Stimulated activated CD8-positive, alpha-beta memory T cell treated with anti-CD3 and anti-CD28 coated beads, Interleukin-7, amount 100 ng/mL, for 24 hours (primary cell): Measurements from ENCODE around the gene ANXA5.
"Not testable (repeated sequence)": the region's sequence is repeated elsewhere in the genome, so short reads cannot be mapped to it uniquely, and the experiment has no call there.

Experiments
- DNase-seq: peaks from one replicate; pipeline ENCODE4 v3.0.0-alpha.2; 2020; ENCODE audit warnings: low read depth

The ANXA5 gene

GRCh38 chr4:121677524-121677923, 19.3 kb downstream of the ANXA5 start:
- no peak for DNase-seq

- DNase-seq: no peak
These were observed 20.3 kb downstream of the ANXA5 start for GRCh38 chr4:121676345-121677075.

DNA sequence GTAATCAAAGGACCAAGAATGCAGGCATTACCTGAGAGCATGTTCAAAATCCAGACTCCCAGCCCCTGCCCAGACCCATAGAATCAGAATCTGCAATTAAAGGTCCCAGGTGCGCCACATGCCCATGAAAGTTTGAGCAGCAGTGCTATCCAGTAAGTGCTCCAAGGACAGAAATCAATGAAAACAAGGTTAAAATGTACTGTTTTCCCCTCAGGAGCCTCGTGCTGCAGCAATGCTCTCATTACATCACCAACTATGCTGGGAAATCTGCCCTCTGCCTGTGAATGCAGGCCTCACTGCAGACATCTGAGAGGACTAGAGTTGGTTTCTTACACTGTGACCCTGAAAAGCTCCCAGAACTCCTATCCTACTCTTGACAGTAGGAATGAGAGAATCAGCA, 21.1 kb downstream of the ANXA5 start:
- DNase-seq: no peak

- DNase-seq: no peak
These were observed 22.1 kb downstream of the ANXA5 start for GRCh38 chr4:121674696-121675095.

GRCh38 chr4:121674191-121674590, 22.6 kb downstream of the ANXA5 start:
- no peak for DNase-seq

- DNase-seq: no peak
These were observed 27.6 kb downstream of the ANXA5 start for GRCh38 chr4:121669163-121669550.

- DNase-seq: no peak
These were observed 28.2 kb downstream of the ANXA5 start for GRCh38 chr4:121668368-121669162.

GRCh38 chr4:121666091-121666679, 30.6 kb downstream of the ANXA5 start:
- no peak for DNase-seq

DNA sequence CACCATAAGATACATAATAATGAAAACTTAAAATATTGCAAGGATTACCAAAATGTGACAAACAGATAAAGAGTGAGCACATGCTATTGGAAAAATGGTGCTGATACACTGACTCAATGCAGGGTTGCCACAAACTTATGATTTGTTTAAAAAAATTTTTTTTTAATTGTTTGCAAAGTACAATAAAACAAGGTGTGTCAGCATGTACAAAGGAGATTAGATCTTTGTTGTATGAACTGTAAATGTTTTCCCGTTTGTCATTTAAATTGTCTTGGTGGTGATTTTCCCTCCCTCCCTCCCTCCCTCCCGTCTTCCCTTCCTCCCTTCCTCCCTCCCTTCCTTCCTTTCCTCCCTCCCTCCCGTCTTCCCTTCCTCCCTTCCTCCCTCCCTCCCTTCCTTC, 31.4 kb downstream of the ANXA5 start:
- no peak for DNase-seq

GRCh38 chr4:121662225-121662624, 34.6 kb downstream of the ANXA5 start:
- DNase-seq: no peak

DNA sequence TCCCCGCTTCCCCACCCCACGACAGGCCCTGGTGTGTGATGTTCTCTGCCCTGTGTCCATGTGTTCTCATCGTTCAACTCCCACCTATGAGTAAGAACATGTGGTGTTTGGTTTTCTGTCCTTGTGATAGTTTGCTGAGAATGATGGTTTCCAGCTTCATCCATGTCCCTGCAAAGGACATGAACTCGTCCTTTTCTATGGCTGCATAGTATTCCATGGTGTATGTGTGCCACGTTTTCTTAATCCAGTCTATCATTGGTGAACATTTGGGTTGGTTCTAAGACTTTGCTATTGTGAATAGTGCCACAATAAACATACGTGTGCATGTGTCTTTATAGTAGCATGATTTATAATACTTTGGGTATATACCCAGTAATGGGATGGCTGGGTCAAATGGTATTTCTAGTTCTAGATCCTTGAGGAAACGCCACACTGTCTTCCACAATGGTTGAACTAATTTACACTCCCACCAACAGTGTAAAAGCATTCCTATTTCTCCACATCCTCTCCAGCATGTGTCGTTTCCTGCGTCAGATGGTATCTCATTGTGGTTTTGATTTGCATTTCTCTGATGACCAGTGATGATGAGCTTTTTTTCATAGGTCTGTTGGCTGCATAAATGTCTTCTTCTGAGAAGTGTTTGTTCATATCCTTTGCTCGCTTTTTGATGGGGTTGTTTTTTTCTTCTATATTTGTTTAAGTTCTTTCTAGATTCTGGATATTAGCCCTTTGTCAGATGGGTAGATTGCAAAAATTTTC, 36.4 kb downstream of the ANXA5 start:
- not testable (repeated sequence) for DNase-seq

GRCh38 chr4:121658125-121658524, 38.7 kb downstream of the ANXA5 start:
- no peak for DNase-seq

- DNase-seq: no peak
These were observed 40.5 kb downstream of the ANXA5 start for GRCh38 chr4:121656269-121656641.

DNA sequence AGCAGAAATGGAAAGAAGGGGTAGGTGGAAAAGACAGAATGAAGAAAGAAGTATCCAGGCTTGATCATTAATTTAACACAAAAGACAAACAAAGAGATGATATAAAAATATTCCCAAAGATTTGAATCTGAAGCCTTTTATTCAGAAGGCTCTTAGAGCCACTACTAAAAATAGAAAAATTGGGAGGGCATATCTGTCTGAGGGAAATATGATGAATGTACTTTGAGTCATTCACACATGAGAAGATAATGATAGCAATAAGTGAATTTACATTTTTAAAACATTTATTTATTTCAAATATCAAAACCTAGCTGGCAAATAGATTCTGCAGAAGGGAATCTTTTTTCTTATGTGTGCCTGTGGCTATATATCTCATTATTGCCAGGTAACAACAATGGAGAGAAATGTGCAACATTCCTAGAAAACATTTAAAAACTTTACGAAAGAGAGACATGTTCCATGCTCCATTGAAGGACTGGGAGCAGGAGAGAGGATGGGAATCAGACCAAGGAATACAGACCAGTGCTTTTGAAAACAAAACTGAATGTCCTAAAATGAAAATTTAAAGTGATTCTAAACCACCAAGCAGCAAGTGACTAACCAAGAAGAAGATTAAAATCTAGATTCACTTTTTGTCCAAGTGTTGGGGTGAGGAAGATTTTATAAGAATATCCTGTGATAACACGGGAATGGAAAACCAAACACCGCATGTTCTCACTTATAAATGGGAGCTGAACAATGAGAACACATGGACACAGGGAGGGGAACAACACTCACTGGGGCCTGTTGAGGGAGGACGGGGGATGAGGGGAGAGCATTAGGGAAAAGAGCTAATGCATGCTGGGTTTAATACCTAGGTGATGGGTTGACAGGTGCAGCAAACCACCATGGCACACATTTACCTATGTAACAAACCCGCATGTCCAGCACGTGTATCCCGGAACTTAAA, 41.2 kb downstream of the ANXA5 start:
- no peak for DNase-seq

DNA sequence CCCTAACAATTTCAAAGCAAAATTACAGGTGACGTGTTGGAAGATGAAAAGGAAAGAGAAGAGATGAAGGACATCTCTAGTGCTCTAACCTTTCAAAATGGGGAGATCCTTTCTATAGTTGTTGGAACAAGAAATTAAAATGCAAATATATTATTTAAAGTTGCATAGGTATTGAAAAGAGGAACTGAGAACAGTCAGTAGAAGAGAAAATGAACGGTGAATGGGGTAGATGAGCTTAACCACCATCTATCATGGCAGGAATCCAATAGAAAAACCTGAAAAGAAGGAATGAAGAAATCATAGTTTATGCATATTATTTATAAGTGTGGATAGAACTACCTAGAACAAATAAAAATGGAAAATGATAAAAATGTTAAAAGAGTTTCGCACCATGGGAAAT, 42.0 kb downstream of the ANXA5 start:
- DNase-seq: no peak

GRCh38 chr4:121653986-121654385, 42.8 kb downstream of the ANXA5 start:
- no peak for DNase-seq

- no peak for DNase-seq
These were observed 43.6 kb downstream of the ANXA5 start for GRCh38 chr4:121653214-121653613.

GRCh38 chr4:121651597-121651996, 45.2 kb downstream of the ANXA5 start:
- no peak for DNase-seq

DNA sequence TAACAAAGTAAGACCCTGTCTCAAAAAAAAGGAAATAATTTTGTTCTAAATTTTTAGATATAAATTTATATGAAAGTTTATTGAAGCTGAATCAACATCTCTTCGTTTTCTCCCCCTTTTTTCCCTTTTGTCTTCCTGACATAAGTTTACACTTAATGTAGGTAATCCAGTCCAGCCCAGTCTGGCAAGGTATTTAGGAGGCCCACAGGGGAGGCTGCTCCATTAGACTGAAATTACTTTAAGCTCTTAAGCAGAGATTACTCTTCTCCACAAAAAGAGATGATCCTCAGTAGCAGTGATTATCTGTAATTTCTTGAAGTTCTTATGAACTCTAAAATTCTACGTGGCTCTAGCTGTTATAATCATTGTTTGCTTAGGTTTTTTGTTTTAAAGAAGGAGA, 46.0 kb downstream of the ANXA5 start:
- no peak for DNase-seq

- DNase-seq: no peak
These were observed 48.3 kb downstream of the ANXA5 start for GRCh38 chr4:121648516-121648915.

DNA sequence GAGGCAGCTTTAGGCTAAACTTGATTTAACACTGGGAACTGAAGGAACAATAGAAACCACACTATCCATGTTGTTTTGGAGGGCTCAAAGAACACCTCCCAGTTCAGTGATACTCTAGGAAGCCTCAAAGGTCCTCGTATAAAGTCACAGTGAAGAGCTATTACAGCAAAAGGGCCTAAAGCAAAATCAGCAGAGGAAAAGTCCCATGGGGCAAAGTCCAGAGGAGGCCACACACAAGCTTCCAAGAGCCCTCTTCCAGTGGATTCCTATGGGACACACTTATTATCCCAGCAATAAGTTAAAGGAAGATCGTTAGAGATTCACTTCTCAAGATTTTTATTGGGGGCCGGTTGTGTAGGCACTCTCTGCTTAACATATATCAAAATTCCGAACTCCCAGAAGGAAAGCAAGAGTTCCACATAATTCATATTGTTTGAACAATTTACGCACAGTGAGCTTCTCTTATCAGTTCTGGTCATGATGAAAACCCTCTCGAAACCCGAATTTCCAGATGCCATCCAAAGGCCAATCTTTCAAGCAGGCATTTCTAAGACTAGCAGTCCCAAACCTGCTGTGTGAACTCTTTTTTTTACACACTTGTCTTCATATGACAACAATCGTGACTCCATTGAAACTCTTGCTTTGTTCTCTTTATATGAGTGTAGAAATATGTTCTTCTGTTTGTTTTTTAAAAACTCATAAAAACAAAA, 53.7 kb downstream of the ANXA5 start:
- no peak for DNase-seq
